ENCODE data around the gene RNF213.

DNA sequence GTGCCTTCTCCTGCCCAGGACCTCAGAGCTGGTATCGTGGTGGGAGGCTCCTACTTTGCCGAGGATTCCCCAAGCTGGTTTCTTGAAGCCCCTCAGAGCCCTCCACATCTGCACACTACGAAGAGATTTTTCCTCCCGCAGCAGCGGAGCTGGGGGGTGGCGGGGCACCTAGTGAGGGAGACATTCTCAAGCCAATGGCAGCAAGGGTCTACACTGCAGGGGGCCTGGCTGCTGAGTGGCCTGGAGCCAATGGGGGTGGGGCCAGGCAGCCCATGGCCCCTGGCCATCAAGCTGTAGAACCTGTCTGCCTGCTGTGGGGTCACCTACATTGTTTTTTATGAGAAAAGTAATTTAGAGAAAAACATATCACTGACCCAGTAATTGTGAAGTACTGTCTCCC is 35.4 kb upstream of the RNF213 start:
- TF ChIP-seq, protein P1, sequence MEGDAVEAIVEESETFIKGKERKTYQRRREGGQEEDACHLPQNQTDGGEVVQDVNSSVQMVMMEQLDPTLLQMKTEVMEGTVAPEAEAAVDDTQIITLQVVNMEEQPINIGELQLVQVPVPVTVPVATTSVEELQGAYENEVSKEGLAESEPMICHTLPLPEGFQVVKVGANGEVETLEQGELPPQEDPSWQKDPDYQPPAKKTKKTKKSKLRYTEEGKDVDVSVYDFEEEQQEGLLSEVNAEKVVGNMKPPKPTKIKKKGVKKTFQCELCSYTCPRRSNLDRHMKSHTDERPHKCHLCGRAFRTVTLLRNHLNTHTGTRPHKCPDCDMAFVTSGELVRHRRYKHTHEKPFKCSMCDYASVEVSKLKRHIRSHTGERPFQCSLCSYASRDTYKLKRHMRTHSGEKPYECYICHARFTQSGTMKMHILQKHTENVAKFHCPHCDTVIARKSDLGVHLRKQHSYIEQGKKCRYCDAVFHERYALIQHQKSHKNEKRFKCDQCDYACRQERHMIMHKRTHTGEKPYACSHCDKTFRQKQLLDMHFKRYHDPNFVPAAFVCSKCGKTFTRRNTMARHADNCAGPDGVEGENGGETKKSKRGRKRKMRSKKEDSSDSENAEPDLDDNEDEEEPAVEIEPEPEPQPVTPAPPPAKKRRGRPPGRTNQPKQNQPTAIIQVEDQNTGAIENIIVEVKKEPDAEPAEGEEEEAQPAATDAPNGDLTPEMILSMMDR (IDR thresholded peaks at IDR 0.05; ENCODE audit: low read depth, low read length), result no peak
- TF ChIP-seq EZH2phosphoT487 (IDR thresholded peaks at IDR 0.05; ENCODE audit: low read depth), result no peak

Data from OCI-LY3 (cell line).